H1 (cell line): ENCODE data around the gene MCL1. TPM values are rescaled to one million over a fixed set of nuclear protein-coding genes. Genes with fewer than 3 reads are reported as not detected.

ENCODE experiments used
- JUND ChIP-seq: IDR thresholded peaks from 2 replicates; pipeline ENCODE4 v1.6.1; 2011; ENCODE audit warnings: mild to moderate bottlenecking, improper control_type of control experiment, low read length
- MAX ChIP-seq: IDR thresholded peaks from 2 replicates; pipeline ENCODE4 v1.6.1; 2012; ENCODE audit warnings: inconsistent platforms
- POLR2A ChIP-seq, 2 experiments: IDR thresholded peaks; 1 replicate in 1 of 2; 2 replicates in 1 of 2; pipeline ENCODE4 v1.6.1; 2011; ENCODE audit warnings: low read depth in 2 of 2, low read length in 2 of 2, mild to moderate bottlenecking in 2 of 2; ENCODE audit errors: control extremely low read depth in 1 of 2
- POU5F1 ChIP-seq: IDR thresholded peaks from 2 replicates; pipeline ENCODE4 v1.6.1; 2011; ENCODE audit warnings: low read depth, mild to moderate bottlenecking, low read length, moderate library complexity
- RNF2 ChIP-seq: fragments of 200-900, 300-1000 bp; sonication (generic); IDR thresholded peaks from 2 replicates; pipeline ENCODE4 v1.7.1; 2016; ENCODE audit warnings: borderline replicate concordance, low read depth, mild to moderate bottlenecking, antibody characterized with exemption, low read length; ENCODE audit not compliant: poor library complexity, severe bottlenecking; ENCODE audit errors: missing control alignments
- SIX5 ChIP-seq: IDR thresholded peaks from 2 replicates; pipeline ENCODE4 v1.6.1; 2011; ENCODE audit warnings: mild to moderate bottlenecking, low read depth, low read length
- SRF ChIP-seq: IDR thresholded peaks from 2 replicates; pipeline ENCODE4 v1.6.1; 2011; ENCODE audit warnings: mild to moderate bottlenecking, low read depth, low read length, moderate library complexity
- polyA plus RNA-seq, 7 experiments: library from polyadenylated mRNA; depleted of rRNA in 3 of 7; stranded (reverse) in 5 of 7; unstranded in 2 of 7; fragments of >200 nt in 5 of 7; fragments of 200-250 nt in 2 of 7; gene quantifications; 1 replicate in 5 of 7; 2 replicates in 1 of 7; 4 replicates in 1 of 7; pipeline versions ENCODE4 v1.2.1 to v1.2.3, GENCODE V29; 2011 to 2013; ENCODE audit warnings: missing spikeins in 2 of 7, mixed read lengths in 2 of 7
- total RNA-seq: library from RNA; stranded (reverse); fragmentation: NEBNext Ultra II Directional; extraction: Animal tissue kit (Norgen Biotek cat#: 25700); gene quantifications from 2 replicates; pipeline ENCODE4 v1.2.1, GENCODE V29; 2021
- TF ChIP-seq, protein P1 (sequence below), 3 experiments: IDR thresholded peaks; 1 replicate in 2 of 3; 2 replicates in 1 of 3; pipeline versions ENCODE4 v1.5.1 to v1.6.1; 2011; ENCODE audit warnings: low read length in 3 of 3, mild to moderate bottlenecking in 3 of 3, inconsistent platforms in 2 of 3, low read depth in 1 of 3, moderate library complexity in 1 of 3; ENCODE audit not compliant: insufficient read depth in 1 of 3; ENCODE audit errors: control extremely low read depth in 1 of 3
- TF ChIP-seq, protein P2 (sequence below): IDR thresholded peaks from 2 replicates; pipeline ENCODE4 v1.6.1; 2012; ENCODE audit warnings: low read length, inconsistent platforms

The MCL1 gene
- total and polyA plus RNA-seq, 2 of the 8 experiments (the other 6 are each of a cell fraction or from before 2014, with no cell fraction given), result 61.1 to 218 TPM

DNA sequence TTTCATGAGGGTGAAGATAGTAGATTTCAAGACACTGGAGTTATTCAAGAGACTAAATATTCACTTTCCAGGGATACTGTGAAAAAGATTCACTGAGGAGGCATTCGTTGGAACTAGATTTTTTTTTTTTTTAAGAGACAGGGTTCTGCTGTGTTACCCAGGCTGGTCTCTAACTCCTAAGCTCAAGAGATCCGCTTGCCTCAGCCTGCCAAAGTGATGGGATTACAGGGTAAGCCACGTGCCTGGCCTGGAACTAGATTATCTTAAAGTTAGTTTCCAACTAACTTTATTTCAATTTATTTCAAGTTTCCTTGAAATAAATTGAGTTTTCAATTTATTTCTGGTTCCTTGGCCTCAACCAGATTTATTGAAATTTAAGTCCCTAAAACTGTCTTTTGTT is 24.3 kb upstream of the MCL1 start (continued):
- TF ChIP-seq, protein P1, sequence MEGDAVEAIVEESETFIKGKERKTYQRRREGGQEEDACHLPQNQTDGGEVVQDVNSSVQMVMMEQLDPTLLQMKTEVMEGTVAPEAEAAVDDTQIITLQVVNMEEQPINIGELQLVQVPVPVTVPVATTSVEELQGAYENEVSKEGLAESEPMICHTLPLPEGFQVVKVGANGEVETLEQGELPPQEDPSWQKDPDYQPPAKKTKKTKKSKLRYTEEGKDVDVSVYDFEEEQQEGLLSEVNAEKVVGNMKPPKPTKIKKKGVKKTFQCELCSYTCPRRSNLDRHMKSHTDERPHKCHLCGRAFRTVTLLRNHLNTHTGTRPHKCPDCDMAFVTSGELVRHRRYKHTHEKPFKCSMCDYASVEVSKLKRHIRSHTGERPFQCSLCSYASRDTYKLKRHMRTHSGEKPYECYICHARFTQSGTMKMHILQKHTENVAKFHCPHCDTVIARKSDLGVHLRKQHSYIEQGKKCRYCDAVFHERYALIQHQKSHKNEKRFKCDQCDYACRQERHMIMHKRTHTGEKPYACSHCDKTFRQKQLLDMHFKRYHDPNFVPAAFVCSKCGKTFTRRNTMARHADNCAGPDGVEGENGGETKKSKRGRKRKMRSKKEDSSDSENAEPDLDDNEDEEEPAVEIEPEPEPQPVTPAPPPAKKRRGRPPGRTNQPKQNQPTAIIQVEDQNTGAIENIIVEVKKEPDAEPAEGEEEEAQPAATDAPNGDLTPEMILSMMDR (IDR thresholded peaks at IDR 0.05; ENCODE audit: control extremely low read depth in 1 of 3, insufficient read depth in 1 of 3, low read depth in 1 of 3, low read length in 3 of 3), result no peak
- no peak for TF ChIP-seq SRF
- TF ChIP-seq, protein P2, sequence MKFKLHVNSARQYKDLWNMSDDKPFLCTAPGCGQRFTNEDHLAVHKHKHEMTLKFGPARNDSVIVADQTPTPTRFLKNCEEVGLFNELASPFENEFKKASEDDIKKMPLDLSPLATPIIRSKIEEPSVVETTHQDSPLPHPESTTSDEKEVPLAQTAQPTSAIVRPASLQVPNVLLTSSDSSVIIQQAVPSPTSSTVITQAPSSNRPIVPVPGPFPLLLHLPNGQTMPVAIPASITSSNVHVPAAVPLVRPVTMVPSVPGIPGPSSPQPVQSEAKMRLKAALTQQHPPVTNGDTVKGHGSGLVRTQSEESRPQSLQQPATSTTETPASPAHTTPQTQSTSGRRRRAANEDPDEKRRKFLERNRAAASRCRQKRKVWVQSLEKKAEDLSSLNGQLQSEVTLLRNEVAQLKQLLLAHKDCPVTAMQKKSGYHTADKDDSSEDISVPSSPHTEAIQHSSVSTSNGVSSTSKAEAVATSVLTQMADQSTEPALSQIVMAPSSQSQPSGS, result no peak
- no peak for TF ChIP-seq POLR2A (IDR thresholded peaks at IDR 0.05; ENCODE audit: control extremely low read depth in 1 of 2, low read depth in 2 of 2, low read length in 2 of 2)
- no peak for TF ChIP-seq SIX5
- no peak for TF ChIP-seq POU5F1
- no peak for TF ChIP-seq MAX
- TF ChIP-seq JUND, result no peak
- TF ChIP-seq RNF2, result no peak
- TF ChIP-seq, all 59 proteins: peak for 0
